RWPE2 (cell line): Measurements from ENCODE around the gene MGAM2.

Source experiments
- ATAC-seq: fragments of 200-7000 bp; cut with Tn5 transposase; 3 replicates; pipeline ENCODE4 v1.9.1; 2021; ENCODE audit warnings: low read depth
- DNase-seq: peaks from one replicate; pipeline ENCODE4 v3.0.0-alpha.2; 2020; ENCODE audit warnings: low spot score
- H3K27ac ChIP-seq: fragments of 450-650 bp; 2 replicates; pipeline ENCODE4 v1.5.1; 2017; ENCODE audit warnings: mild to moderate bottlenecking; ENCODE audit not compliant: poor library complexity, severe bottlenecking
- H3K27me3 ChIP-seq: fragments of 250-450 bp; sonication (Bioruptor Pico); 2 replicates; pipeline ENCODE4 v1.5.1; 2021; ENCODE audit warnings: mild to moderate bottlenecking, moderate library complexity; ENCODE audit not compliant: insufficient read depth, poor library complexity, severe bottlenecking
- H3K36me3 ChIP-seq: fragments of 250-450 bp; sonication (Bioruptor Pico); 2 replicates; pipeline ENCODE4 v1.5.1; 2020; ENCODE audit warnings: low read depth, mild to moderate bottlenecking, moderate library complexity
- H3K4me1 ChIP-seq: fragments of 250-450 bp; sonication (Bioruptor Pico); 2 replicates; pipeline ENCODE4 v1.5.1; 2021; ENCODE audit warnings: mild to moderate bottlenecking, moderate library complexity; ENCODE audit not compliant: insufficient read depth, poor library complexity, severe bottlenecking
- H3K4me3 ChIP-seq: fragments of 250-450 bp; sonication (Bioruptor Pico); 2 replicates; pipeline ENCODE4 v1.5.1; 2021; ENCODE audit warnings: mild to moderate bottlenecking, moderate library complexity; ENCODE audit not compliant: severe bottlenecking
- H3K9me3 ChIP-seq: fragments of 250-450 bp; sonication (Bioruptor Pico); 2 replicates; pipeline ENCODE4 v1.5.1; 2021; ENCODE audit warnings: mild to moderate bottlenecking, moderate library complexity; ENCODE audit not compliant: severe bottlenecking
- CTCF ChIP-seq: fragments of 450-650 bp; IDR thresholded peaks from one replicate; pipeline ENCODE4 v1.5.1; 2017; ENCODE audit warnings: mild to moderate bottlenecking, moderate library complexity; ENCODE audit not compliant: poor library complexity, severe bottlenecking

MGAM2 gene

DNA sequence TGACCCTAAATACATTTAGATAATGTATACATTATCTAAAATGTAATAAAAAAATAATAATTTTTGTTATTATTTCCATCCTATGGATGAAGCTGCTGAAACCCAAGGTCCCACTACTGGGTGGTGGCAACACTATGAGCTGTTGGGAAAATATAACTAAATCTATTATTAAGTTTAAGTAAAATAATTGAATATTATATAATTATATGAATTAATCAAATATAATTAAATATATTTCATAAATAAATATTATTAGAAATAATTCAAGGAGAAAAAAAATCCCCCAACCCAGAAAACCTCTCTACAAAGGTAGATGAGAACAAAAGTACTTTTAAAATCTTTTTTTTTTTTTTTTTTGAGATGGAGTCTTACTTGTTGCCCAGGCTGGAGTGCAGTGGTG, 138.4 kb downstream of the MGAM2 start:
- Histone ChIP-seq H3K4me3 (no peak overlapping the region), H3K36me3 (no peaks in the 10 kb centered on the region), H3K9me3 (no peaks in the 10 kb centered on the region), H3K4me1 (no peaks in the 10 kb centered on the region), H3K27ac (no peak overlapping the region), H3K27me3 (no peaks in the 10 kb centered on the region)
- ATAC-seq (no peak), DNase-seq (no peak)
- TF ChIP-seq CTCF: no peak

DNA sequence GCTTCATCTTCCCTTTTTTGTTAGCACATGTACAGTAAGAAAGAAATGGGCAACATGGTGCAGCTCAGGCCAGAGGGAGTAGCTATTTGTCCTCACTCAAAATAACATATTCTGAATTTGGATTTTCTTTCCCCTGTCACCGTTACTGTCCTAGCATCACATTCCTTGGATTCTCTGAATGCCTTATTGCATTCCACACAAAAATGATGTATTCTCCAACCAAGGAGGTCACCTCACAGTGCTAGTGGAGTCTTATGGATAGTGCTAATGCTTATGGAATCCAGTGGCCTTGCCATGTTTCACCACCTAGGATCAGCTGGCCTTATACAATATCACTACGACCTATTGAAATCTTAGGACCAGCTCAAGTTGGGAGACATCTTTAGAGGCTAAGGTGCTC, 139.2 kb downstream of the MGAM2 start:
- Histone ChIP-seq H3K9me3 (no peaks in the 10 kb centered on the region), H3K36me3 (no peaks in the 10 kb centered on the region), H3K27ac (no peak overlapping the region), H3K4me1 (no peaks in the 10 kb centered on the region), H3K4me3 (no peak overlapping the region), H3K27me3 (no peaks in the 10 kb centered on the region)
- DNase-seq: no peak
- TF ChIP-seq CTCF: no peak
- ATAC-seq: no peak

- no peak for DNase-seq
- TF ChIP-seq CTCF: no peak
- no peak for ATAC-seq
- no peak within 1 kb of the TSS for H3K27ac ChIP-seq
- no peaks in the 10 kb centered on the region for H3K4me1 ChIP-seq
- H3K36me3 ChIP-seq: no peaks in the 10 kb centered on the region
- H3K4me3 ChIP-seq: no peak within 1 kb of the TSS
- no peaks in the 10 kb centered on the region for H3K9me3 ChIP-seq
- H3K27me3 ChIP-seq: no peaks in the 10 kb centered on the region
Observed at GRCh38 chr7:142257958-142258357, 146.4 kb downstream of the MGAM2 start, which contains the start of gene PRSS58. Gene PRSS58, minus strand, starts transcription at chr7:142258058. Its CDS starts 351 bp downstream, at chr7:142257707.

GRCh38 chr7:142263598-142264380, 152.3 kb downstream of the MGAM2 start:
- Histone ChIP-seq H3K36me3 (no peaks in the 10 kb centered on the region), H3K4me1 (no peaks in the 10 kb centered on the region), H3K27ac (peak overlapping the region; percentile 36), H3K4me3 (no peak overlapping the region), H3K9me3 (no peaks in the 10 kb centered on the region), H3K27me3 (no peaks in the 10 kb centered on the region)
- TF ChIP-seq CTCF: no peak
- ATAC-seq: peak; percentile 73
- DNase-seq: no peak
